Measurements from ENCODE around the gene EPB41L4B. TPM values are rescaled to one million over a fixed set of nuclear protein-coding genes. Genes with fewer than 3 reads are reported as not detected.

Gene EPB41L4B
- total and polyA plus RNA-seq, 2 of the 13 experiments (the other 11 are each of a cell fraction or from before 2014, with no cell fraction given), result 17.6 to 22.1 TPM

GRCh38 chr9:109299891-109300290 is 21.0 kb downstream of the EPB41L4B start:
- H3K9ac ChIP-seq (ENCODE audit: insufficient read depth, low read depth, low read length), result no peak overlapping the region
- 97% methylated on average over 11 of the region's 11 CpGs for WGBS (ENCODE audit: low lambda C conversion rate)
- BruUV-seq (replicated peaks), result no TSS peak
- ChIA-PET POLR2A (no interaction called here), CTCF (ENCODE audit: low intra/inter-chr PET ratio, low total read pairs) (no interaction called here)
- no peaks in the 10 kb centered on the region for H3K36me3 ChIP-seq (replicated peaks in 1 of 2; ENCODE audit: control insufficient read depth in 1 of 2, insufficient read depth in 2 of 2, low read length in 2 of 2)
- DNase-seq (ENCODE audit: low spot score) (no peak), ATAC-seq (no peak), FAIRE-seq (no peak)
- no peak overlapping the region for H3K4me3 ChIP-seq (replicated peaks in 1 of 3; ENCODE audit: insufficient read depth in 1 of 3, low read depth in 2 of 3, low read length in 3 of 3)
- TF ChIP-seq ZNF646 (CRISPR knock-in tag; IDR thresholded peaks at IDR 0.05) (no peak), ZNF124 (CRISPR knock-in tag; IDR thresholded peaks at IDR 0.05) (no peak), FOXM1 (CRISPR knock-in tag; IDR thresholded peaks at IDR 0.05) (no peak), ZNF709 (CRISPR knock-in tag; IDR thresholded peaks at IDR 0.05) (no peak), ZNF484 (CRISPR knock-in tag; IDR thresholded peaks at IDR 0.05; ENCODE audit: borderline replicate concordance, low read depth) (no peak), GFI1 (CRISPR knock-in tag; IDR thresholded peaks at IDR 0.05; ENCODE audit: borderline replicate concordance) (no peak)
- H4K20me1 ChIP-seq (ENCODE audit: insufficient read depth, low read length), result no peaks in the 10 kb centered on the region
- H3K27ac ChIP-seq (ENCODE audit: extremely low read length, insufficient read depth, low read length), result no peak overlapping the region
- no peaks in the 10 kb centered on the region for H3K9me3 ChIP-seq (ENCODE audit: low read length)
- peaks cover 52% of the 10 kb centered on the region for H3K79me2 ChIP-seq (ENCODE audit: insufficient read depth, low read length)
- no peak overlapping the region for H2AFZ ChIP-seq (ENCODE audit: low read length)
- intact Hi-C loops (cut with micrococcal nuclease; ENCODE audit: unreplicated experiment), result no loop called here
- H3K27me3 ChIP-seq (ENCODE audit: control insufficient read depth in 1 of 2, insufficient read depth in 2 of 2, low read length in 2 of 2), result no peaks in the 10 kb centered on the region
- in situ Hi-C loops (cut with HindIII; ENCODE audit: extremely low pct_ligation_motif_present, low pct_unique_long_range_greater_than_20kb), result no loop called here
- H3K4me2 ChIP-seq (ENCODE audit: low read depth, low read length), result no peak overlapping the region
- peaks cover 35% of the 10 kb centered on the region for H3K4me1 ChIP-seq (ENCODE audit: insufficient read depth, low read length)

All from HepG2 (cell line).